Activated CD8-positive, alpha-beta memory T cell treated with anti-CD3 and anti-CD28 coated beads for 4 hours (primary cell): ENCODE results near the gene ANTXR1.
"Not testable (repeated sequence)": the region's sequence is repeated elsewhere in the genome, so short reads cannot be mapped to it uniquely, and the experiment has no call there.

Source experiments
- DNase-seq, 2 donors: peaks; one replicate each; pipeline ENCODE4 v3.0.0-alpha.2; 2020; ENCODE audit warnings: low read depth in 2 of 2

ANTXR1 gene

GRCh38 chr2:69163109-69163508 is 150.1 kb downstream of the ANTXR1 start:
- DNase-seq, result no peak

- DNase-seq, result no peak
Measured at GRCh38 chr2:69163556-69163955, 150.6 kb downstream of the ANTXR1 start.

GRCh38 chr2:69164061-69164778 is 151.2 kb downstream of the ANTXR1 start:
- no peak for DNase-seq

GRCh38 chr2:69165091-69165880 is 152.3 kb downstream of the ANTXR1 start:
- DNase-seq, result no peak

- no peak for DNase-seq
Measured at GRCh38 chr2:69166465-69166811, 153.5 kb downstream of the ANTXR1 start.

- no peak for DNase-seq
Measured at GRCh38 chr2:69166812-69167468, 154.0 kb downstream of the ANTXR1 start.

GRCh38 chr2:69167469-69167822 is 154.5 kb downstream of the ANTXR1 start:
- DNase-seq, result no peak

GRCh38 chr2:69168144-69168813 is 155.3 kb downstream of the ANTXR1 start:
- DNase-seq, result no peak

- DNase-seq, result no peak
Measured at GRCh38 chr2:69168950-69169654, 156.1 kb downstream of the ANTXR1 start.

GRCh38 chr2:69169655-69170389 is 156.8 kb downstream of the ANTXR1 start:
- DNase-seq, result no peak

- no peak for DNase-seq
Measured at GRCh38 chr2:69170661-69171060, 157.7 kb downstream of the ANTXR1 start.

- DNase-seq, result no peak
Measured at GRCh38 chr2:69171116-69171896, 158.3 kb downstream of the ANTXR1 start.

GRCh38 chr2:69171897-69172525 is 159.0 kb downstream of the ANTXR1 start:
- no peak for DNase-seq

- no peak for DNase-seq
Measured at GRCh38 chr2:69173706-69174105, 160.7 kb downstream of the ANTXR1 start.

- not testable (repeated sequence) for DNase-seq
Measured at GRCh38 chr2:69174211-69174610, 161.2 kb downstream of the ANTXR1 start.

GRCh38 chr2:69175790-69176715 is 163.1 kb downstream of the ANTXR1 start:
- no peak for DNase-seq

- no peak for DNase-seq
Measured at GRCh38 chr2:69177063-69177771, 164.2 kb downstream of the ANTXR1 start.
